Fibroblast of lung (primary cell): ENCODE data around the gene NYNRIN. TPM values are rescaled to one million over a fixed set of nuclear protein-coding genes. Genes with fewer than 3 reads are reported as not detected.

Source experiments
- DNase-seq, 2 donors: peaks; one replicate each; pipeline versions ENCODE4 v3.0.0 to v3.0.0-alpha.2; 2010; ENCODE audit warnings: low read depth in 2 of 2
- H2AFZ ChIP-seq: 2 replicates; pipeline ENCODE4 v1.5.1; 2012; ENCODE audit warnings: low read length, control low read depth, inconsistent platforms
- H3K27ac ChIP-seq: 2 replicates; pipeline ENCODE4 v1.5.1; 2011; ENCODE audit warnings: low read length, control low read depth; ENCODE audit not compliant: insufficient read depth
- H3K27me3 ChIP-seq: 2 replicates; pipeline ENCODE4 v1.5.1; 2011; ENCODE audit warnings: mild to moderate bottlenecking, low read length; ENCODE audit not compliant: control insufficient read depth, insufficient read depth
- H3K36me3 ChIP-seq: 2 replicates; pipeline ENCODE4 v1.5.1; 2011; ENCODE audit warnings: low read length; ENCODE audit not compliant: control insufficient read depth, insufficient read depth
- H3K4me1 ChIP-seq: 2 replicates; pipeline ENCODE4 v1.5.1; 2011; ENCODE audit warnings: low read length; ENCODE audit not compliant: control insufficient read depth, insufficient read depth; ENCODE audit errors: extremely low read depth
- H3K4me2 ChIP-seq: 2 replicates; pipeline ENCODE4 v1.5.1; 2011; ENCODE audit warnings: low read length, control low read depth; ENCODE audit not compliant: insufficient read depth; ENCODE audit errors: extremely low read depth
- H3K4me3 ChIP-seq, 4 experiments: fragments of 200-600 bp in 1 of 4; sonication (generic) in 1 of 4; replicated peaks in 1 of 4; 2 replicates each; pipeline ENCODE4 v1.5.1; 2011 to 2016; ENCODE audit warnings: low read length in 4 of 4, low read depth in 3 of 4, mild to moderate bottlenecking in 3 of 4, control low read depth in 2 of 4, inconsistent platforms in 1 of 4, mixed read lengths in 1 of 4; ENCODE audit not compliant: insufficient read depth in 1 of 4; ENCODE audit errors: control extremely low read depth in 1 of 4
- H3K79me2 ChIP-seq: 2 replicates; pipeline ENCODE4 v1.5.1; 2012; ENCODE audit warnings: mild to moderate bottlenecking, low read length, inconsistent platforms; ENCODE audit not compliant: control insufficient read depth, insufficient read depth
- H3K9ac ChIP-seq: 2 replicates; pipeline ENCODE4 v1.5.1; 2011; ENCODE audit warnings: mild to moderate bottlenecking, low read length, control low read depth; ENCODE audit not compliant: insufficient read depth
- H3K9me3 ChIP-seq: 2 replicates; pipeline ENCODE4 v1.5.1; 2012; ENCODE audit warnings: low read depth, low read length; ENCODE audit not compliant: control insufficient read depth, insufficient read depth
- H4K20me1 ChIP-seq: 2 replicates; pipeline ENCODE4 v1.5.1; 2011; ENCODE audit warnings: low read length; ENCODE audit not compliant: control insufficient read depth, insufficient read depth; ENCODE audit errors: extremely low read depth
- CTCF ChIP-seq, 2 donors: IDR thresholded peaks in 1 of 2; conservative IDR thresholded peaks in 1 of 2; 1 replicate in 1 of 2; 2 replicates in 1 of 2; pipeline ENCODE4 v1.5.1; 2011 to 2012; ENCODE audit warnings: low read length in 2 of 2, control low read depth in 1 of 2, inconsistent platforms in 1 of 2, low read depth in 1 of 2, mild to moderate bottlenecking in 1 of 2
- EZH2 ChIP-seq: IDR thresholded peaks from 2 replicates; pipeline ENCODE4 v1.5.1; 2012; ENCODE audit warnings: low read length, control low read depth, mild to moderate bottlenecking; ENCODE audit errors: missing control alignments
- polyA plus RNA-seq, 2 donors: library from polyadenylated mRNA; depleted of rRNA in 1 of 2; stranded (reverse) in 1 of 2; unstranded in 1 of 2; fragments of >200 nt; gene quantifications; 2 replicates each; pipeline ENCODE4 v1.2.1, GENCODE V29; 2011 to 2012; ENCODE audit warnings: missing spikeins in 1 of 2
- total RNA-seq: library from RNA; depleted of rRNA; stranded (reverse); fragments of >200 nt; gene quantifications from 2 replicates; pipeline ENCODE4 v1.2.1, GENCODE V29; 2014

Gene NYNRIN
- total and polyA plus RNA-seq, 2 donors (not counting 1 experiment from before 2014, with no cell fraction given), result 7.7 to 16.2 TPM

- Histone ChIP-seq H3K4me1 (no peaks in the 10 kb centered on the region), H3K4me2 (no peak overlapping the region), H3K79me2 (no peaks in the 10 kb centered on the region), H3K4me3 (no peak overlapping the region), H3K9ac (no peak overlapping the region), H4K20me1 (no peaks in the 10 kb centered on the region), H3K27me3 (no peaks in the 10 kb centered on the region), H3K36me3 (no peaks in the 10 kb centered on the region), H3K9me3 (no peaks in the 10 kb centered on the region), H3K27ac (no peak overlapping the region), H2AFZ (no peak overlapping the region)
- peak in 1 of 2 donors; percentile 43 for DNase-seq
- TF ChIP-seq EZH2 (no peak), CTCF (conservative IDR thresholded peaks at IDR 0.05 in 1 of 2, IDR thresholded peaks at IDR 0.05 in 1 of 2; ENCODE audit: low read depth in 1 of 2, low read length in 2 of 2) (no peak)
These were observed 10.0 kb downstream of the NYNRIN start for GRCh38 chr14:24408764-24409163.

- Histone ChIP-seq H3K79me2 (no peaks in the 10 kb centered on the region), H2AFZ (no peak overlapping the region), H3K27ac (no peak overlapping the region), H3K4me1 (no peaks in the 10 kb centered on the region), H3K4me3 (no peak overlapping the region), H3K36me3 (no peaks in the 10 kb centered on the region), H4K20me1 (no peaks in the 10 kb centered on the region), H3K9ac (no peak overlapping the region), H3K4me2 (no peak overlapping the region), H3K27me3 (no peaks in the 10 kb centered on the region), H3K9me3 (no peaks in the 10 kb centered on the region)
- DNase-seq, result no peak
- TF ChIP-seq CTCF (conservative IDR thresholded peaks at IDR 0.05 in 1 of 2, IDR thresholded peaks at IDR 0.05 in 1 of 2; ENCODE audit: low read depth in 1 of 2, low read length in 2 of 2) (no peak), EZH2 (no peak)
These were observed 10.4 kb downstream of the NYNRIN start for GRCh38 chr14:24409192-24409591.

- no peak overlapping the region for H2AFZ ChIP-seq
- no peak overlapping the region for H3K4me3 ChIP-seq
- H3K9ac ChIP-seq, result no peak overlapping the region
- H4K20me1 ChIP-seq, result no peaks in the 10 kb centered on the region
- H3K36me3 ChIP-seq, result no peaks in the 10 kb centered on the region
- H3K4me1 ChIP-seq, result no peaks in the 10 kb centered on the region
- TF ChIP-seq CTCF (conservative IDR thresholded peaks at IDR 0.05 in 1 of 2, IDR thresholded peaks at IDR 0.05 in 1 of 2; ENCODE audit: low read depth in 1 of 2, low read length in 2 of 2) (no peak), EZH2 (no peak)
- no peaks in the 10 kb centered on the region for H3K79me2 ChIP-seq
- H3K9me3 ChIP-seq, result no peaks in the 10 kb centered on the region
- H3K4me2 ChIP-seq, result no peak overlapping the region
- no peaks in the 10 kb centered on the region for H3K27me3 ChIP-seq
- no peak overlapping the region for H3K27ac ChIP-seq
- no peak for DNase-seq
These were observed 11.2 kb downstream of the NYNRIN start for GRCh38 chr14:24409956-24410355.
